GM21825 (cell line): ENCODE data around the gene TMED7.

Source experiments
- ATAC-seq: cut with Tn5 transposase; IDR thresholded peaks from one replicate; pipeline ENCODE4 v1.9.1; 2021; ENCODE audit warnings: mild to moderate bottlenecking, moderate library complexity; ENCODE audit not compliant: unreplicated experiment

Gene TMED7

DNA sequence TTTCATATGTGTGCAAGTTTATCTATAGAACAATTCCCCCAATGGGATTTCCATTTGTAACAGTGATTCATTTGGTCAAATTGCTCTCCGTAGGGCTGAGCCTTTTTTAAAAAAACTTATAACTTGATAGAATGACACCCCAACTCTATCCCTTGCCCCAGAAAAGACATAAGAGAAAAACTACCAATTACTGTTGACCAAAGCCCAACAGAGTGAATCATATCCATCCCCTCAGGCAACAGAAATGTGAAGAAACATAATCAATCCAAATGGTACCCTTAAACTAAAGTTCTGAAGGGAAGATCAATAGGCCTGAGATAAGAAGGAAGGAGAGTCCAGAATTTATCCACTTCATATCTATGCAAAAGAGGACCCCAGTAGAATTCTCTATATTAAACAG lies 41.3 kb downstream of the TMED7 start:
- ATAC-seq: no peak

- ATAC-seq: no peak
Measured at GRCh38 chr5:115583474-115583873, 42.4 kb downstream of the TMED7 start.

DNA sequence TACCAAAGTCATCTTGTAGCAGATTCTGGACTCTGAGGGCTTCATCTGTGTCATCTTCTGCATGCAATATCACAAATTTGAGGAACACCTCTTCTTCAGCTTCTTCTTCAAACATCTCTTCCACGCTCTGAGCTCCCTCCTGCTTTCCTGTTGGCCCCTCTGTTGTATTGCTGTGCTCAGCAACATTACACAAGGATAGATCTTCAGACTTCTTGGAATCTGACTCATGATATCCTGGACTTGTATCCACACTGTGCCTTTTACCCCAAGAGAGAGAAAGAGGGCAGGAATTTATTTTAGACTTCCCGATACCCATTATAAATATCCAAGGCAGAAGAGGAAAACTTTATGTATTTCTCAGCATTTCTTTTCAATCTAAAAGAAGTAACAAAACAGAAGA lies 44.9 kb downstream of the TMED7 start:
- no peak for ATAC-seq

DNA sequence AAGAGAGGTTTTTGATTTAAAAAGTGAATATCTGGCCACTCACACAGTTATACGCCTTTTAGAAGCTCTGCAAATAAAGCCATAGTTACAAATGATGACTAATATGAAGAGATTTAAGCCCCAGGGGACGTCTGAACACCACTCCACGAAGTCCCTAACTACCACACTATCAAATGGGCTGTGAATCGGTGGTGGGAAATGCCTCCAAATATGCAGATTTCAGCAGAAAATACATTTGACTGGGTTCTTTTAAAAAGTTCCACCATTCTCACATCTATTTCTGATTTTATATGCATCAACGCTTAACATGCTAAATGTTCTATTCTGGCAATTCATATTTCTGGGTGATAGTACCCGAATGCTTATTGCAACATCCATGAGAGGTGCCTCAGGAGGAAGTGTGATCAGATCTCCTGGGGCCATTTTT lies 46.1 kb downstream of the TMED7 start:
- peak; percentile 58 for ATAC-seq

DNA sequence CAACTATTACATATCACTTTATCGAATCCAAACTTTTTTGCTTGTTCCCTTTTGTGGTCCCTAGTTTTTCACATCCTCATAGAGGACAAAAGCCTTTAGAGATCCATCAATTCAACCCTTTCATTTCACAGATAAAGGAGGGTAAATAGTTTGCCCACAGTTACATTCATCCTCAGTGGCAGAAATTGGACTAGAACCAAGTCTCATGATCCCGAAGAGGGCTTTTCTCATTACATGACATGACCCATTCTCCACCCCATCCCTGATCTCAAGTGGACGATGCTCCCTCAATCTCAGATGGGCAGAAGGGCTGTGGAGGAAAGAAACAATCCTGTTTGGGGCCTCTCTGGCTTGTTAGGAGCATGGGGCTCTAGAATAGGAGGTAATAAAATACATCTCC lies 46.6 kb downstream of the TMED7 start:
- peak; percentile 2 for ATAC-seq

DNA sequence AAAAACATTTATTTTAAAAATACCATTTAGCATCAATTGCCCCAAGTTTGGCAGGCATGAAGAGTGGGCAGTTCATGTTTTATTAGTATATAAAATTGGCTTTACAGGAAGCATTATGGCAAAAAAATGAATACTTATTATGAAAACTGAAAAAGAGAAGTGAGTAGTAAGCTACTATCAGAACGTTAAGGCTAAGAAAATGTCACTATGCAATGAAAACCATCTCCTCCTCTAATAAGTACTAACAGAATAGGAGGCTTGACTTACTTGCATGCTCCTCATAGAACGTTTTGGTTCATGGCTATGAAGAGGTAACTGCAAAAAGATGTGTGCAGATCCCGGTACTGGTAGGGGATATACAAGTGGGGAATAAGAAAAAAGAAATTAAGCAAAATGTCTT lies 47.2 kb downstream of the TMED7 start:
- peak; percentile 63 for ATAC-seq

DNA sequence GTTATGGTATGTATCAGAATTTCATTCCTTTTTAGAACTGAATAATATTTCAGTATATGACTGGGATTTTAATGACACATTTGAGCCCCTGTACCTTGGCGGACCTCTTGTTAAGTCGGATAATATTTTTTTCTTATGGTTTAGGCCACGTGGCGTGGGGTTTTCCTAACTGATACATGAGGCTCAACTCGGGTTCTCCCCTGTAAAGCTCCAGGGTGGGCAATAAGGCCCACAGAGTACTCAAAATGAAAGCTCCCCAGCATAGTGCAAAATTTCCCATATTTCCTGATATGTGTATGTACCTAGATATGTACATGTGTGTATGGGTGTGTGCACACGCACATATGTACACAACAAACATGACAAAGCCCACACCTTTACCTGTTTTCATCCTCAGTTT lies 48.1 kb downstream of the TMED7 start:
- no peak for ATAC-seq

DNA sequence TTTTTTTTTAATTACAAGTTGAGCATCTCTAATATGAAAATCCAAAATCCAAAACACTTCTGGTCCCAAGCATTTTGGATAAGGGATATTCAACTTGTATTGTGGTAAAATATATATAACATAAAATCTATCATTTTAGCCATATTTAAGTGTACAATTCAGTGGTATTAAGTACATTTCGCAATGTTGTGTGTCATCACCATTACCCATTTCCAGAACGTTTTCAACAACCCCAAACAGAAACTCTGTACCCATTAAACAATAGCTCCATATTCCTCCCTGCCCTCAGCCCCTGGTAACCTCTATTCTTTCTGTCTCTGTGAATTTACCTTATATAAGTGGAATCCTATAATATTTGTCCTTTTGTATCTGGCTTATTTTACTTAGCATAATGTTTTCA lies 48.5 kb downstream of the TMED7 start:
- ATAC-seq: no peak

- ATAC-seq: no peak
Measured at GRCh38 chr5:115575167-115576070, 50.4 kb downstream of the TMED7 start.

DNA sequence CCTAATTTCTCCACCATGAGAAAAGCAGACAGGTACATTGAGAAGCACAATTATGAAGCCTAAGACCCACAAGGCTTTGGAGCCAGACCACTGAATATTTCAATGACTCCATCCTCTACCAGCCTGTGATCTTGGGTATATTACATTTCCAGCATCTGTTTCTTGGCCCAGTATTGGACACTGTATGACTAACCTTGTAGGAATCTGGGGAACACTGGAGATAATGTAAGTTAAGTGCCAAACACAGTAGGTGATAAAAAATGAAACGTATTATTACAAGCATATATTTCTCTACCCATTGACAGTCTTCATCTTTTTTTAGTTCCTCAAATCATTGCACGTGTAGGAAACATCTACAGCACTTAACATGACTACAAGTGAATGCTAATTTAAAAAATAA lies 52.7 kb downstream of the TMED7 start:
- no peak for ATAC-seq

- ATAC-seq: no peak
Measured at GRCh38 chr5:115571441-115571878, 54.4 kb downstream of the TMED7 start.

DNA sequence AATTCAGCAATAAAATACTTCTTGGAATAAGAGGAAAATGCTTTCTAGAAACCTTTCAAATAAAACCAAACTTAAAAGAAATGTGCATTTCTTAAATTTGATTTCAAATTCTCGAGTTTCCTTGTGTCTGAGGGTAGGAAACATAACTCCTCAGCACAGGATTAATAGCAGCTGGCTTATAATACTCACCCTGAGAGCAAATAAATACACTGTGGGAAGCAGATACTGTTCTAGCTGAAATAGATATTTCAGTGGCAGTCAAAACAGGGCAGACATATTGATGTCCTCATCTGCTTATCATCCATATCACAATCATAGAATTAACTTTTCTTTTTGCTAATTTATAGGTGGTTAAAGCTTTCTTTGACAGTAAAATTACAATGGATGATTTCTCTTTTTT lies 57.2 kb downstream of the TMED7 start:
- no peak for ATAC-seq

GRCh38 chr5:115565233-115565632 lies 60.6 kb downstream of the TMED7 start:
- ATAC-seq: no peak
